Measurements from ENCODE around the gene QRICH1. TPM values are rescaled to one million over a fixed set of nuclear protein-coding genes. Genes with fewer than 3 reads are reported as not detected.

Gene QRICH1
- total RNA-seq, 1 donor from 2014 or later, result 53.6 TPM

DNA sequence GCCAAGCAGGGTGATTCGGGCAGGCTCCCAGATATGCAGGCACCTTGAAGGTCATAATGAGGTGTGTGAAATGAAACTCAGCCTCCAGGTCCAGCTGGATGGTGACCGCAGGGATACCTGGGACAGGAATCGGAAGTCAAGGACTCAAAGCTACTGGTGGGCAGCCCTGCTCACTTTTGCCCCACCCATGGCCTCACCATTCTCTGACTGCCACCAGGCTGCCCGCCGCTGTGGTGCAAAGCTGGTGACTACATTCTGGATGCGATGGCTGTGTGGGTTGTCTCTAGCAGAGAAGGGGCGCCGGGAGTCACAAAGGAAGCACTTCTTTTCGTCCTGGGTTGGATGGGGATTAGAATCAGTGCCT is 38.2 kb upstream of the QRICH1 start:
- no peak for DNase-seq (ENCODE audit: low read depth)
- peak overlapping the region; percentile 81 for H3K4me3 ChIP-seq (ENCODE audit: low read depth, low read length)
- TF ChIP-seq CTCF (conservative IDR thresholded peaks at IDR 0.05; ENCODE audit: low read depth, low read length), result no peak

DNA sequence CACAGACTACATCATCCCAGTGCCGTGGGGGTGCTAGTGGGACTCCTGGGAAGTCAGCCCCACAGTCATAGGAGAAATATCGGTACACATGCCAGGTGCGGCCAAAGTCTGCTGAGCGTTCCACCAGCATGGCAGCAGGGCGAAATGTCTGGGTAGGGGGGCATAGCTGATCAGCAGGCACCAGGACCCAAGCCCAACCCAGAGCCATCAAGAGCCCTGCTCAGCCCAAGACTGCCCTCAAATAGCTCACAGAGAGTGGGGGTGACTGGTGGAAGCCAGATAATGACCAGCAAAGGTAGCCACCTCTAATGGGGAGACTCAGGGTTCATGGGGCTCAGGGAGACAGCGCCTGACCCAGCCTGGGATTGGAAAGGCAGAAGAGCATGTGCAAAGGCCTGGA is 37.7 kb upstream of the QRICH1 start:
- no peak for DNase-seq (ENCODE audit: low read depth)
- no peak for TF ChIP-seq CTCF (conservative IDR thresholded peaks at IDR 0.05; ENCODE audit: low read depth, low read length)
- H3K4me3 ChIP-seq (ENCODE audit: low read depth, low read length), result peak overlapping the region; percentile 81

GRCh38 chr3:49131040-49131439 is 37.2 kb upstream of the QRICH1 start:
- TF ChIP-seq CTCF (conservative IDR thresholded peaks at IDR 0.05; ENCODE audit: low read depth, low read length), result no peak
- DNase-seq (ENCODE audit: low read depth), result no peak

GRCh38 chr3:49124991-49125670 is 31.3 kb upstream of the QRICH1 start:
- TF ChIP-seq CTCF (conservative IDR thresholded peaks at IDR 0.05; ENCODE audit: low read depth, low read length), result no peak

More at GRCh38 chr3:49131040-49131439, 37.2 kb upstream of the QRICH1 start:
- no peak overlapping the region for H3K4me3 ChIP-seq (ENCODE audit: low read depth, low read length)

DNA sequence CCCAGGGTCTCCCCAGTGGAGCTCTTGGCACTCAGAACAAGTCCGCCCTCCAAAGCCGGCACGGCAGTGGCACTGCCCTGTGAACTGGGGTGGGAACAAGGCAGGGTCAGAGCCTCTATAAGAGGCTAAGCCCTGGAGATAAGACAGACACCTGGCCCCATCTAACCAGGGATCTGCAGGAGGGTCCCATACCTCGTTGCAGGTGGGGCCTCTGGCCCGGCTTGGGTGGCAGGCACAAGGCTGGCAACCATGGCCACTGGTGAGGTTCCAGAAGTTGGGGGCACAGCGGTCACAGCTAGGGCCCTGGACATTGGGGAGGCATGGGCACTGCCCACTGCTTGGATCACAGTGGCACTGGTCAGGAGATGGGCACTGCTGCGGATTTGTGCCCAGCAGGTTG is 30.3 kb upstream of the QRICH1 start:
- H3K4me3 ChIP-seq (ENCODE audit: low read depth, low read length), result no peak overlapping the region
- TF ChIP-seq CTCF (conservative IDR thresholded peaks at IDR 0.05; ENCODE audit: low read depth, low read length), result no peak
- DNase-seq (ENCODE audit: low read depth), result no peak

More at GRCh38 chr3:49124991-49125670, 31.3 kb upstream of the QRICH1 start:
- no peak for DNase-seq (ENCODE audit: low read depth)
- H3K4me3 ChIP-seq (ENCODE audit: low read depth, low read length), result no peak overlapping the region

DNA sequence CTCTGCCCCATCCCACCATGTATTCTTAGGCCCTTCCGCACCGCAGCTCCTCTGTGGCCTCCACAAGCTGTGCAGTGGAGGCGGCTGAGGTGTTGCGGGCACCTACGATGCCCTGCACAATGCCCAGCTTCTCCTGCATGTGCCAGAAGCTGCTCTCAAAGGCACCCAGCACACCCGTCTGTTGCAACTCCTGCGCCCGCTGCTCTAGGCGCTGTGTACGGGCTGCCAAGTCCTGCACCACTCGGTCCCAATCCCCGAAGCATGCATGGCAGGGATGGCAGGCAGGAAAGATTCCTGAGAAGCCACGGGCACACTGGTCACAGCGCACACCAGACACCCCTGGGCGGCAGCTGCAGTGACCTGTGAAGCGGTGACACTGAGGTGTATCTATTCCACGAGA is 29.8 kb upstream of the QRICH1 start:
- TF ChIP-seq CTCF (conservative IDR thresholded peaks at IDR 0.05; ENCODE audit: low read depth, low read length), result no peak
- DNase-seq (ENCODE audit: low read depth), result no peak
- H3K4me3 ChIP-seq (ENCODE audit: low read depth, low read length), result no peak overlapping the region

GRCh38 chr3:49122886-49123545 is 29.1 kb upstream of the QRICH1 start:
- no peak overlapping the region for H3K4me3 ChIP-seq (ENCODE audit: low read depth, low read length)
- no peak for DNase-seq (ENCODE audit: low read depth)
- TF ChIP-seq CTCF (conservative IDR thresholded peaks at IDR 0.05; ENCODE audit: low read depth, low read length), result no peak
